ENCODE data around the gene NEBL.

Gene NEBL

GRCh38 chr10:20908391-20908790 lies 11.3 kb upstream of the NEBL start:
- DNase-seq: no peak

- DNase-seq: no peak
Observed at GRCh38 chr10:20903635-20904390, 6.7 kb upstream of the NEBL start.

- no peak for DNase-seq
Observed at GRCh38 chr10:20901110-20901509, 4.0 kb upstream of the NEBL start.

DNA sequence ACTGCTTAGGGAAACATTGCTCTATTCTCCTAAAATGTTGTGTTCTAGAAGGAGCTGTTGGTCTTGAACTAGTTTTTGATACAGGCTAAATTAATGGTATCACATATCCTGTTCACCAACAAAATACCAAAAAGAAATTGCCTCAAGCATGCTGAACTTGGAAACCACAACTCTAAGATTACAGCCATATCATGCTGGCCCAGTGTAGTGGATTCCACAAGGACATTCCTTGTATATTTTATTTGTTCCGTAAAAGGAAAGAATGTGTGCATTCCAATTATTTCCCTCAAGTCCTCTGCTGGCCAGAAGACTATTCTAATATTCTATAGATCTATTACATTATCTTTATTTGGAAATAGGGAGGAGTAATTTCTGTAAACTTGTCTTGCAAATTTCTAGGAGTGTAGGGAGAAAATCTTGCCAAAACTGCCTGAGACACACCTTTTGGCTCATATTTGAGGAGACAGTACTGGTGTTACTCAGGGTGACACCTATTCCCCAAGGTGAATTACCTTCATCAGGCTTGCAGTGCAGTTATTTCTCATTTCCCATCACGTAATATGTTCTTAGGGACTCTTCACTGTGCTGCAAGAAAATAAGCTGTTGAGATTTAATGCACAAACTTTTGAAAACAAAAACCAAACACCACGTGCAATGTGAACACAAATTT lies 1.9 kb upstream of the NEBL start:
- no peak for DNase-seq

DNA sequence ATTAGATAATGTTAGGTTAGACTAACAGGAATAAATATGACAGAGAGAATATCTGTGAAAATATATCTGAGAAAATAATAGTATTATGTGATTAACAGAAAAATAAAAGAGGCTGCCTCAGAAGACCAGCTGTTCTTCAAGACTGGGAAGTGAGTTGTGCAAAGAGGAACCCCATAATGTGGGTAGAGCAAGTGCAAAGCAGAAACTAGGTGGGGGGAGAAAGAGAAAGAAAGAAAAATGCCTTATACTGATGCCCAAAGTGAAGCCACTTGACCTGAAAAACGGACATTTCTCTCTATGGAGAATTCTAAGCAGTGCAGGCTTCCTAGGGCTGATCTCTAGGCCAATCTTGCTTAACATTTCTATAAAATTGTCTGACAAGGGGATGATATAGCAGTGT lies 3.8 kb downstream of the NEBL start:
- DNase-seq: no peak

- DNase-seq: no peak
Observed at GRCh38 chr10:20892796-20893195, 4.3 kb downstream of the NEBL start.

DNA sequence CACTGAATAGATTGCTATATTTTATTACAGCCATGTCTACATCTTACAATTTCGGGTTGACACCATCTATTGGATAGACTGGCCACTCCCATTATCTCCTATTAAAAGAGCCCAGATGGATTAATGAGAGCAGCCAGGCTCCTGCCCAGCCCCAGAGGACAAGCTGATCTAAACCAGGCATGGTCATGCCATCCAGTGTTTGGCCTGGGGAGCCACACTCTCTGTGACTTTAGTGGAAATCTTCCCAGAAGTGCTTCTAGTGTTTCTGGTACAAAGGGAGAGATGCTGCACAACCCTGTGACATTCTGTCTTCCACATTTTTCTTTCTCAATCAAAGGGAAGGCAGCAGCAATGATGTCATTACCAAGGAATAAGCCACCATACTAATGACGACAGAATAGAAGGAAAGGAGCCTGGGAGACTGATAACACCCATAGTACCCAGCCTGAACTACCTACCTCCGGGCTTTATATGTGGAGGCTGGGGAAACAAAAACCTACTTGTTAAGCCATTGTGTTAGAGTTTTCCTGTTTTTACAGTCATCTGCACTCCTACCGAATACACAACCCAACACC lies 5.0 kb downstream of the NEBL start:
- DNase-seq: no peak

DNA sequence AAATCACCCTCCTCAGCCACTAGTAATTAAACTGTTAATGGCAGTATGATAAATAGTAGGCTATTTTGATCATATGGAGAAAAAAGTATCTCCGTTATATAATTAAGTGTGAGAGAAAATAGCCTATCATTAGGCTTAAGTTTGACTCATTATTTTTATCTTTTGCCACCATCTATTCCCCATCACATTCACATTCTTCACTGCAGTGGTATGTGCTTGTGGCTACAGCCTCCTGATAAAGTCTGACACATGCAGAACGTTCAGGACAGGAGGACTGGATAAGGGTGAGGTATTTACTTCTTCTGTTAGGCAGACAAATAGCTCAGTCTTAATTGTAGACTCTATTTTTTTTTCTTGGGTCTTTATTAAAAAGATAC lies 5.8 kb downstream of the NEBL start:
- no peak for DNase-seq

DNA sequence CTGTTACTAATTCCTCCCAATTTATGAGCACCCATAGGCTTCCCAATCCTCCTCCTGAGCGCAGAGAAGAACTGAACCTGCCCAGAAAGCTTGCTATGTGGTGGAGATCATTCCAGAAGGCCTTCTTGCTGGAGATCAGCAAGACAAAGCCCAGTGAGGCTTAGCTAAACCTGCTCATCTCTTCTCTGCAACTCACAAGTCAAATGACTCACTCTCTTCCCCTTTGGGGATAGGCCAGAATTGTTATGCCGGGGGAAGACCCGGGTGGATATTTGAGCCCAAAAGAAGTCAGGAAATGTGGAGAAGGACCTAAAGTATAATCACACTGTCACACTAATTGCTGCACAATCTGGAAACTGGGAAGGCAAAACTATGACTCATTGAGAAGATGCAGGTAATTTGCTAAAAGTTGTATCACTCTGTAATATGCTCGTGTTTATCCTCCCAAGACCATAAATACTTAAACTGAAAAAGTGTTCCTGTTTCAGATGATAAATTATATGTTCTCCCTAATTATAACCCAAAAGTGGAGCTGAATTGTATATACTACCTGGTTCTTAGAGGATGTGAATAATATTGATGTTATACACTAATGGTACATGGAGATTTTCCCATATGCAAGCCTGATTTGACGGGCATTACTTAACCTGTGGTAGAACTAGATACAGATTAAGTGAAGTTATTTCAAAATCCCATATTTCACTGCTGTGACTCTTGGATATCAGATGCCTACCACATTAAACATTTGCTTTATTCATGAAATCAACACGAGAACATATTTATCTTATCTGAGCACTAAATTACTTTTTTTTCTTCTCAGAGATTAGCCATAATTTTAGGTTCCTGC lies 6.4 kb downstream of the NEBL start:
- no peak for DNase-seq

GRCh38 chr10:20890009-20890408 lies 7.1 kb downstream of the NEBL start:
- DNase-seq: no peak

DNA sequence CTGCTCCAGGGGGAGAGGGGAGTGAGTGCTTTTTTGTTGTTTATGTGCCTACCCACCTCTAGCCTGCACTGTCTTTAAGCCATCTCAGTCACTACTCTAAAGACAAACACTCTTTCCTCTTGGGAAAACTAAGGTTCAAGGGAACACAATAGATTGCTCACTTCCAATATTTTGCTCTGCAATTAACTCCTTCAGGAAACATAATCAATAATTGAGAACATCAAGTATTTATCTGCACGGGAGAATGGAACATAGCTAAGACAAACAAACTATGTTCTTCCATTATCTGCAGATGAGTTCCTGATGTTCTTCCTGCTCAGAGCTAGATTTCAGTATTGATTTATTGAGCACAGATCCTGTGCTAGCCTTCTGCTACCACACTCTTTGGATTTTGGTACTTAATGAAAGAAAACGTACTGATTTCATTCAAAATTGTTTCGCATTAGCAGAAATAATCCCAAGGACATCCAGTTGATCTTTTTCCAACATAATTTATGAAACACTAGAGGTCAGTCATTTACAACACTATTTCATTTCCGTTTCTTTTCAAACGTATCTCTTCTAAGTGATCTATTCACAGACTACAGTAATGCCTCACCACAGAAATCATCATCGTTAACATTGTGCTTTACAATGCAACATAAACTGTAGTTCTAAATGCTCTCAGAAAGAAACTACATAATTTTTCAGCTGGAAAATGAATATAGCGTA lies 8.3 kb downstream of the NEBL start:
- DNase-seq: no peak

GRCh38 chr10:20887706-20888555 lies 9.2 kb downstream of the NEBL start:
- no peak for DNase-seq

DNA sequence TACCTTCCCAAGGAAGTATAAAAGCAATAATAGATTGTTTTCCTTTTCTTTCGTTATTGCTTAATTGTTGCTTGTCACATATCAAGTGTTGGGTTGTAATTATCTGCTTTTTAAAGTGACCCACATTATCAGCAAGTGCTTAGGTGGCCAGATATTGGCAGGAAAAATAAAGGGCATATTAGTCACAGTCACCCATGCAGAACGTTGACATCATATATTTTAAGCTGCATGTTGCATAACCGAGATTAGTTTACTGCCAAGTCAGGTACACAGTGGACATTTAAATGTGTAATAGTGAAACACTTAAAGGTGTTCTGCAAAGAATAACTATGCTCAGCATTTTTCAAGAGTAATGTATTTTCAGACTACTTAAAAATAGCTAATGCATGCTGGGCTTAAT lies 11.4 kb downstream of the NEBL start:
- no peak for DNase-seq

GRCh38 chr10:20883552-20883951 lies 13.6 kb downstream of the NEBL start:
- DNase-seq: no peak

GRCh38 chr10:20882091-20882490 lies 15.0 kb downstream of the NEBL start:
- DNase-seq: no peak

GRCh38 chr10:20879136-20879535 lies 18.0 kb downstream of the NEBL start:
- DNase-seq: no peak

DNA sequence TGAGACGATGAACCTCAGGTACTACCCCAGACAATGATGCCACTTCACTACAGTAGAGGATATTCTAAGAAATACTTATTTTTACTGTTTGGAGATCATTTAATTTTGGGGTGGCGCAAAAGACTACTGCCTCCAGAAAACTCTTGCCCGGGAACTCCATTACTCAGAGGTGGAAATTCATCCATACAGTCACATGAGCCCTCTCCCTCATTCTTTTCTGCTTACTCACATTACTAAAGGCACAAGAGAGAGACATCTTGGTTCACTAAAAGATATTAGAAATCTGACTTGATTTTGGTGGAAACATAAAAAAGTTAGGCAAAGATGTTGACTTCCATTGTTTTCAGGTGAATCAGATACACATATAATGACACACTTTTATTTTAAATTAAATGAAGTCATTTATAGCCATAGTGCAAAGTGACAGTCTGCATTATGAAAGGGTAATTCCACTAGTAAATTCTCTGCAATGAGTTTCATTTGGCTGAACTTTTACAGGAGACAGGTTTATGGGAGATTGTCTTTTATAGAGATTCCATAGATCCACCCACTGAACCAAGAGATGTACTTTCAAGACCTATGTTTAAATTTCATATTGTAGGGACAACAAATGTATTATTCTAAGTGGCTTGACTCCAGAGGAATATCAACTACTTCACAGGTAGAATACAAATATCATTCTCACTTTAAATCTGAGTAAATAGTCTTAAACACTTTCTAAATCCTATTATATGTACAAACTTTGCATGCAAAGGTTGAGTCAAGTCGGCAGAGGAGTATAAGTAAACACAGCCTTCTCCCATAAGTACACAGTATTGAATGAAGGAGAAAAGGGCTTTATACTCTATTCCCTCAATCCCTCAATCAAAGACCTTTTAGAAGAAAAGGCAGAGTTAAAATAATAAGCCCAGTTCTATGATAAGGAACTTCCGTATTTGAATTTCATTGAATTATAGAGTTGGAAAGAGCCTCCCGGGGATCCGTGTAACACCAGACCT lies 18.8 kb downstream of the NEBL start:
- DNase-seq: no peak

DNA sequence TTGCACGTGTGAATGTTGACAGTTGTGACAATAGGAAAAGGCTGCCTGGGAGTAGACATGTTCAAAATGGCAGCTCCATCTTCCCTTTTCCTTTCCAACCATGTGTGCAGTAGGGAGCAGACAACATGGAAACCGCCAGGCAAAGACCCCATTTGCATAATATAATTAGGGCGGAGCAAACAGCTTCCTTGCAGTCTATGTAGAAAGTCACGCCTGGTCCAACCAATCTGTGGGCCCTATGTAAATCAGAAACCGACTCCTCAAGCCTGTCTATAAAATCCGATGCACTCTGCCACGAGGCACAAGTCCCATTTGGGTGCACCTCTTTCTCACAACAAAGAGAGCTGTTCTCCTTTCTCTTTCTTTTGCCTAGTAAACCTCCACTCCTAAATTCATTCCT lies 19.6 kb downstream of the NEBL start:
- DNase-seq: no peak

DNA sequence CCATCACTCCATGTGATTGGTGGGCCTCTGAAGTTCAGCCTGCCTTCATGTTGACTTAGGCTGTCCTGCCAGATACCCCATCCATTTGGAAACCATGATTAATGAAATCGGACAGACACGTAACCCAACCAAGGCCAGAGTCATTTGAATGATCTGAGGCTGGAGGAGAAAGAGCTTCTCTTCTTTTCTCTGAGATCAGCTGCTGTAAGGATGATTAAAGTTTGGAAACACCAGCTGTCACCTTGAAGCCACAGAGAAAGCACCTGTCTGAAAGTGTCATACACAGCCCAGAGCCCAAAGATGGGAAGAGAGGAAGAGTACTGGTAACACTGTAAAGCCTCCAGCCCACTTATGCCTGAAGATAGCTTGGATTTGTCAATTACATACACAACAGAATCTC lies 22.9 kb downstream of the NEBL start:
- no peak for DNase-seq
